COR-L47 (cell line): ENCODE results near the gene UNC119B.

ENCODE experiments used
- DNase-seq: peaks from one replicate; lab custom pipeline; 2025; lab: John Stamatoyannopoulos, UW

Gene UNC119B

GRCh38 chr12:120767071-120768024 lies 57.1 kb downstream of the UNC119B start:
- DNase-seq = no peak

DNA sequence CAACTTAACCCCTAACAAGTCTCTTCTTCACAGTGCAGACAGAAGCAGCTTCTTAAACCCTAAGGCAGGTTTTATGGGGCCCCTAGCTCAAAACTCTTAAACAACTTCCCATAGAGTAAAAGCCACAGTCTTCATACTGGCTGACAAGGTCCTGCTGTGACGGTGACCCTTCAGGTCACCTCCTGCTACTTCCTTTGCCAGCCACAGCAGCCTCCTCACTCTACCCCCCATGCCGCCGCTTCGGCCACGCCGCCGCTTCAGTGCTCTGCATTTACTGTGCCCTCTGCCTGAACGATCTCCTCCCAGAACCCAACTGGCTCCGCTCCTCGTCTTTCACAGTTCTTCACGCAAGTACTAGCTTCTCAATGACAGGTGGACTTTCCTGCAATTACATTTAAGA lies 60.8 kb downstream of the UNC119B start:
- no peak for DNase-seq
